ENCODE results near the gene FALEC. TPM values are rescaled to one million over a fixed set of nuclear protein-coding genes. Genes with fewer than 3 reads are reported as not detected.

FALEC gene
- total and polyA plus RNA-seq, 9 of the 15 experiments (the other 6 are each of a cell fraction or from before 2014, with no cell fraction given): 0.15 to 1.8 (median 0.53) TPM; not detected in 5

DNA sequence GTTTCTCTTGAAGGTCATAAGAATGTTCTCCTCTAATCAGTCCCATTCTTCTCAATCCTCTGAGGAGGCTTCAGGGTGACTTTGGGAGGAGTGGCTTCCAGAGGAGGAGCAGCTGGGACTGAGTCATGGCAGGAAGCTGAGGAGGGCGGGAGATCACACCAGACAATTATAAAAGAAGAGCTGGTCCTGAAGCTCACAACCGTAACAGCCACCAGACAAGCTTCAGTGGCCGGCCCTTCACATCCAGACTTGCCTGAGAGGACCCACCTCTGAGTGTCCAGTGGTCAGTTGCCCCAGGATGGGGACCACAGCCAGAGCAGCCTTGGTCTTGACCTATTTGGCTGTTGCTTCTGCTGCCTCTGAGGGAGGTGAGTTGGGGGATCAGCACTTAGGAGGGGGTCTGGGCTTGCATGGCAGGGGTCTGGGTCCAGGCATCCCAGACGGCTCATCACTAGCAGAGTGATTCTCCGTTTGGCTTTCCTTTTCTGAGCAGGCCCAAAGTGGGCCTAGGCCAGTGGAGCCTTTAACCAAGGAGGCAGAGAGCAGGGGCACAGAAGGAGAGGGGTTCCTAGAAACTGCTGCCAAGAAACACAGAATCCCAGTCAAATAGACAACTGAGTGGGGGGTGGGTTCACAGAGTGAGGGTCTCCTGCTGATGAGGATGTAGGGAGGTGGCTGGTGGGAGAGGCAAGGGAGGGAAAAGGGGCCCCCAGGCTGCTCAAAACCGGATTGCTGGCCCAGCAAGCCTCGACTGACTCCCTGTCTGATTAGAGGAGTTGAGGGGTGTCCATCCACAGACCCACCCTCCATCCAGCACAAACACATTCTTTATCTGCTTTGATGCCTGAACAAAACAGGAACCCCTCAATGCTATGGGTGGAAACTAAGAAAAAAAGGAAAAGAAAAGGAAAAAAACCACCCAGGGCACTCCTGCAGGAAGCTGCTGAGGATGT lies 7.4 kb upstream of the FALEC start, which contains the start of gene ECM1 (continued):
- TF ChIP-seq, protein P1, sequence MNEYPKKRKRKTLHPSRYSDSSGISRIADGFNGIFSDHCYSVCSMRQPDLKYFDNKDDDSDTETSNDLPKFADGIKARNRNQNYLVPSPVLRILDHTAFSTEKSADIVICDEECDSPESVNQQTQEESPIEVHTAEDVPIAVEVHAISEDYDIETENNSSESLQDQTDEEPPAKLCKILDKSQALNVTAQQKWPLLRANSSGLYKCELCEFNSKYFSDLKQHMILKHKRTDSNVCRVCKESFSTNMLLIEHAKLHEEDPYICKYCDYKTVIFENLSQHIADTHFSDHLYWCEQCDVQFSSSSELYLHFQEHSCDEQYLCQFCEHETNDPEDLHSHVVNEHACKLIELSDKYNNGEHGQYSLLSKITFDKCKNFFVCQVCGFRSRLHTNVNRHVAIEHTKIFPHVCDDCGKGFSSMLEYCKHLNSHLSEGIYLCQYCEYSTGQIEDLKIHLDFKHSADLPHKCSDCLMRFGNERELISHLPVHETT (CRISPR knock-in tag; conservative IDR thresholded peaks at IDR 0.05 in 1 of 2, IDR thresholded peaks at IDR 0.05 in 1 of 2): no peak
- TF ChIP-seq ZNF121 (CRISPR knock-in tag; conservative IDR thresholded peaks at IDR 0.05): no peak
- TF ChIP-seq SLC30A9 (CRISPR knock-in tag; IDR thresholded peaks at IDR 0.05): no peak
- TF ChIP-seq, protein P2, sequence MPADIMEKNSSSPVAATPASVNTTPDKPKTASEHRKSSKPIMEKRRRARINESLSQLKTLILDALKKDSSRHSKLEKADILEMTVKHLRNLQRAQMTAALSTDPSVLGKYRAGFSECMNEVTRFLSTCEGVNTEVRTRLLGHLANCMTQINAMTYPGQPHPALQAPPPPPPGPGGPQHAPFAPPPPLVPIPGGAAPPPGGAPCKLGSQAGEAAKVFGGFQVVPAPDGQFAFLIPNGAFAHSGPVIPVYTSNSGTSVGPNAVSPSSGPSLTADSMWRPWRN (IDR thresholded peaks at IDR 0.05; ENCODE audit: low read depth): 0 out of 2 replicates have a peak, but pooled peaks have one; percentile 14
- peak in 1 of 2 experiments; percentile 83; a peak in 2 of 4 replicates for TF ChIP-seq RCOR1 (IDR thresholded peaks at IDR 0.05; ENCODE audit: borderline replicate concordance in 1 of 2, low read depth in 2 of 2, low read length in 2 of 2)
- peak; percentile 22; the same call in 1 of the 2 replicates for TF ChIP-seq ZBTB7A (IDR thresholded peaks at IDR 0.05; ENCODE audit: borderline replicate concordance, control insufficient read depth, low read depth, low read length)
- TF ChIP-seq HDAC3 (IDR thresholded peaks at IDR 0.05; ENCODE audit: borderline replicate concordance, partially characterized antibody): no peak
- no peak for TF ChIP-seq ZFP1 (CRISPR knock-in tag; IDR thresholded peaks at IDR 0.05)
- no peak for TF ChIP-seq RBM17 (IDR thresholded peaks at IDR 0.05; ENCODE audit: borderline replicate concordance, low read depth, low read length)
- TF ChIP-seq, protein P3, sequence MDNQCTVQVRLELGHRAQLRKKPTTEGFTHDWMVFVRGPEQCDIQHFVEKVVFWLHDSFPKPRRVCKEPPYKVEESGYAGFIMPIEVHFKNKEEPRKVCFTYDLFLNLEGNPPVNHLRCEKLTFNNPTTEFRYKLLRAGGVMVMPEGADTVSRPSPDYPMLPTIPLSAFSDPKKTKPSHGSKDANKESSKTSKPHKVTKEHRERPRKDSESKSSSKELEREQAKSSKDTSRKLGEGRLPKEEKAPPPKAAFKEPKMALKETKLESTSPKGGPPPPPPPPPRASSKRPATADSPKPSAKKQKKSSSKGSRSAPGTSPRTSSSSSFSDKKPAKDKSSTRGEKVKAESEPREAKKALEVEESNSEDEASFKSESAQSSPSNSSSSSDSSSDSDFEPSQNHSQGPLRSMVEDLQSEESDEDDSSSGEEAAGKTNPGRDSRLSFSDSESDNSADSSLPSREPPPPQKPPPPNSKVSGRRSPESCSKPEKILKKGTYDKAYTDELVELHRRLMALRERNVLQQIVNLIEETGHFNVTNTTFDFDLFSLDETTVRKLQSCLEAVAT (IDR thresholded peaks at IDR 0.05): no peak
- no peak for TF ChIP-seq ZNF76 (CRISPR knock-in tag; IDR thresholded peaks at IDR 0.05; ENCODE audit: borderline replicate concordance)
- peak; percentile 83 for TF ChIP-seq POLR2A (conservative IDR thresholded peaks at IDR 0.05)
- no peak for TF ChIP-seq ZNF174 (CRISPR knock-in tag; IDR thresholded peaks at IDR 0.05)
- no peak for TF ChIP-seq CHCHD3 (CRISPR knock-in tag; IDR thresholded peaks at IDR 0.05)
- no peak for TF ChIP-seq ZNF644 (tag; IDR thresholded peaks at IDR 0.05; ENCODE audit: low read depth)
- no peak for TF ChIP-seq PRPF4 (IDR thresholded peaks at IDR 0.05; ENCODE audit: insufficient read depth, low read depth, low read length, poor library complexity, severe bottlenecking)
- TF ChIP-seq NONO (IDR thresholded peaks at IDR 0.05; ENCODE audit: low read depth in 2 of 2, low read length in 1 of 2): no peak
- TF ChIP-seq, protein P4, sequence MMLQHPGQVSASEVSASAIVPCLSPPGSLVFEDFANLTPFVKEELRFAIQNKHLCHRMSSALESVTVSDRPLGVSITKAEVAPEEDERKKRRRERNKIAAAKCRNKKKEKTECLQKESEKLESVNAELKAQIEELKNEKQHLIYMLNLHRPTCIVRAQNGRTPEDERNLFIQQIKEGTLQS (IDR thresholded peaks at IDR 0.05): peak; percentile 91
- TF ChIP-seq, protein P4 (CRISPR knock-in tag; conservative IDR thresholded peaks at IDR 0.05): no peak; the same call in 1 of the 2 replicates
- TF ChIP-seq CBFA2T3 (IDR thresholded peaks at IDR 0.05): peak; percentile 24; the same call in 1 of the 2 replicates
- no peak for TF ChIP-seq EHMT2 (IDR thresholded peaks at IDR 0.05)
- no peak for TF ChIP-seq MEF2D (tag; conservative IDR thresholded peaks at IDR 0.05; ENCODE audit: low read depth)
- TF ChIP-seq CCNT2 (IDR thresholded peaks at IDR 0.05; ENCODE audit: borderline replicate concordance, extremely low read depth, insufficient read length, low read depth, low read length): no peak

Data from K562 (cell line).